DOHH2 (cell line): ENCODE results near the gene DNAI2.

Experiments
- EZH2phosphoT487 ChIP-seq: fragments of 200-600 bp; sonication (generic); IDR thresholded peaks from 2 replicates; pipeline ENCODE4 v1.6.1; 2017; ENCODE audit warnings: borderline replicate concordance, mild to moderate bottlenecking, antibody characterized with exemption, low read length, moderate library complexity, mixed read lengths
- TF ChIP-seq, protein P1 (sequence below): fragments of 200-600 bp; sonication (generic); IDR thresholded peaks from one replicate; pipeline ENCODE4 v1.5.1; 2014; ENCODE audit warnings: antibody characterized with exemption, mild to moderate bottlenecking, low read depth, low read length; ENCODE audit not compliant: poor library complexity, severe bottlenecking

DNA sequence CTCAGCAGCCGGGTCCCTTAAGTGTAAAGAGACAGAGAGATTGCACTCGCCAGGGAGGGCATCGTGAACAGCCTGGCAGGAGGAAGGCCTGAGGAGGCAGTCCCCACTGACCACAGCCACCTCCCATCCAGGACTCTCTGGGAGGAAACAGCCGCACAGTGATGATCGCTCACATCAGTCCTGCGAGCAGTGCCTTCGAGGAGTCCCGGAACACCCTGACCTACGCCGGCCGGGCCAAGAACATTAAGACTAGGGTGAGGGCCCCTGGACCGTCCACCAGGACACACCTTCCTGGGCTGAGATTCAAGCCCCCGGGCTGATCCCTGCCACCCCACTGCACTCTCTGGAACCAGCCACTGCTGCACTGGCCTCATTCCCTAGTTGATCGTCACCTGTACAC, 73.6 kb downstream of the DNAI2 start:
- TF ChIP-seq, protein P1, sequence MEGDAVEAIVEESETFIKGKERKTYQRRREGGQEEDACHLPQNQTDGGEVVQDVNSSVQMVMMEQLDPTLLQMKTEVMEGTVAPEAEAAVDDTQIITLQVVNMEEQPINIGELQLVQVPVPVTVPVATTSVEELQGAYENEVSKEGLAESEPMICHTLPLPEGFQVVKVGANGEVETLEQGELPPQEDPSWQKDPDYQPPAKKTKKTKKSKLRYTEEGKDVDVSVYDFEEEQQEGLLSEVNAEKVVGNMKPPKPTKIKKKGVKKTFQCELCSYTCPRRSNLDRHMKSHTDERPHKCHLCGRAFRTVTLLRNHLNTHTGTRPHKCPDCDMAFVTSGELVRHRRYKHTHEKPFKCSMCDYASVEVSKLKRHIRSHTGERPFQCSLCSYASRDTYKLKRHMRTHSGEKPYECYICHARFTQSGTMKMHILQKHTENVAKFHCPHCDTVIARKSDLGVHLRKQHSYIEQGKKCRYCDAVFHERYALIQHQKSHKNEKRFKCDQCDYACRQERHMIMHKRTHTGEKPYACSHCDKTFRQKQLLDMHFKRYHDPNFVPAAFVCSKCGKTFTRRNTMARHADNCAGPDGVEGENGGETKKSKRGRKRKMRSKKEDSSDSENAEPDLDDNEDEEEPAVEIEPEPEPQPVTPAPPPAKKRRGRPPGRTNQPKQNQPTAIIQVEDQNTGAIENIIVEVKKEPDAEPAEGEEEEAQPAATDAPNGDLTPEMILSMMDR: no peak
- TF ChIP-seq EZH2phosphoT487: no peak
